Suprapubic skin (tissue), 4 donors: Measurements from ENCODE around the gene KCNT1. TPM values are rescaled to one million over a fixed set of nuclear protein-coding genes. Genes with fewer than 3 reads are reported as not detected.
"Not testable (repeated sequence)": the region's sequence is repeated elsewhere in the genome, so short reads cannot be mapped to it uniquely, and the experiment has no call there.

ENCODE experiments used
- DNase-seq, 2 donors: peaks; one replicate each; pipeline ENCODE4 v3.0.0-alpha.2; 2019; ENCODE audit warnings: low spot score in 2 of 2
- H3K27ac ChIP-seq: fragments of 200-600 bp; sonication (generic); one replicate; pipeline ENCODE4 v1.5.1; 2019
- H3K27me3 ChIP-seq: fragments of 200-600 bp; sonication (generic); one replicate; pipeline ENCODE4 v1.5.1; 2019
- H3K36me3 ChIP-seq: fragments of 200-600 bp; sonication (generic); one replicate; pipeline ENCODE4 v1.5.1; 2019
- H3K4me1 ChIP-seq: fragments of 200-600 bp; sonication (generic); one replicate; pipeline ENCODE4 v1.5.1; 2019
- H3K4me3 ChIP-seq: fragments of 200-600 bp; sonication (generic); one replicate; pipeline ENCODE4 v1.5.1; 2019; ENCODE audit warnings: mild to moderate bottlenecking
- H3K9me3 ChIP-seq: fragments of 200-600 bp; sonication (generic); one replicate; pipeline ENCODE4 v1.5.1; 2019
- EP300 ChIP-seq: sonication (generic); formaldehyde crosslinking; IDR thresholded peaks from one replicate; pipeline ENCODE4 v1.6.1; 2017; ENCODE audit warnings: antibody characterized with exemption
- POLR2A ChIP-seq, 2 donors: fragments of 450-650 bp; IDR thresholded peaks; one replicate each; pipeline ENCODE4 v1.6.1; 2017; ENCODE audit warnings: antibody characterized with exemption in 2 of 2, mild to moderate bottlenecking in 2 of 2, moderate library complexity in 2 of 2
- POLR2AphosphoS5 ChIP-seq, 3 donors: sonication (generic); formaldehyde crosslinking; IDR thresholded peaks; one replicate each; pipeline ENCODE4 v1.6.1; 2017; ENCODE audit warnings: antibody characterized with exemption in 3 of 3
- WGBS: methylation state at CpG from one replicate; pipeline ENCODE4 v1.1.5; 2018; 5-methylcytosine and 5-hydroxymethylcytosine counted together
- total RNA-seq, 4 donors: library from RNA; depleted of rRNA; stranded (reverse); fragments of >200 nt; gene quantifications; one replicate each; pipeline ENCODE4 v1.1.0, GENCODE V29; 2016
- TF ChIP-seq, protein P1 (sequence below), 2 donors: fragments of 200-600 bp in 1 of 2; fragments of 450-650 bp in 1 of 2; sonication (generic) in 1 of 2; IDR thresholded peaks; one replicate each; pipeline ENCODE4 v1.5.1; 2016 to 2019; ENCODE audit warnings: antibody characterized with exemption in 2 of 2, mild to moderate bottlenecking in 1 of 2, moderate library complexity in 1 of 2

The KCNT1 gene
- total RNA-seq, 4 donors from 2014 or later: 0.10 to 0.23 TPM; not detected in 2

DNA sequence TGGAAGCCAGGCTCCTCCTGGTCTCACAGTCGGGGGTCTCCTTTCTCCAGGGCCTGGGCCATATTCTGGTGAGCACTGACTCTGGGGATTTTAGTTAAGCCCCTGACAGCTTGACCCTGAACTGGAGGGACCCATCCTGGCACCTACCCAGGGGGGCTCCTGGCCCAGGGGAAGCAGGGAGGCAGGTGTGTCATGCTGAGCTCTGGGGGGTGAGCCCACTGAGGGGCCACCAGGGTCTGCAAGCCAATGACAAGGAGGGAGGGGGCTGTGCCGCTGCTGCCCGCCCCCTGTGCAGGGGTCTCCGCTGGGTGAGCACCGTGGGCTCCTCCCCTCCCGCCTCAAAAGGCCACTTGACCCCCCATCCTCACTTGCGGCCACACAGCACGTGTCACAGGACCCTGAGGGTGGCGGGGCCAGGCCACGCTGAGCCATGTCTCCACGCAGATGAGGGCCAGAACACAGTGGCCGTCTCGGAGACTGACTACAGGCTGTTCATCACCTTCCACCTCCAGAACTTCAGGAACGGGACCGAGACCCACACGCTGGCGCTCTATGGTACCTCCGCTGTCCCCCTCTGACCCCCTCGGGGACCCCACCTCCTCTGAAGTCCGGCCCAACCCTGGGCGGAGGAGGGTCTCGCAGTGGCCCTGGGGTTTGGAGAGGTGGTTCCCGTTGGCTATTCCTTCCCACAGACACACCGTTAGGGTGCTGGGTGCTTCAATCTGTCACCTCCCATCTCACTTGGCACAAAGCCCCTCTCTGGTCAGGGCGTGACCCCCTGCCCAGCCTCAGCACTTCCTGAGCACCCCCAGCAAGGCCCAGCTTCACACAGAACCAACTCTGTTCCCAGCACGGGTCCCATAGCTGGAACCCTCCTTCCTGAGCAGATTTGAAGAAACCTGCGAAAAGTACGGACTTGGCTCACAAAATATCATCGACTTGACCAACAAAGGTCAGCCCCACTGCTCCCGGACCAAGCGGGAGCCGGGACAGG lies 36.9 kb upstream of the KCNT1 start:
- peak; percentile 52 to 63 for DNase-seq
- Histone ChIP-seq H3K36me3 (no peaks in the 10 kb centered on the region), H3K4me3 (no peak overlapping the region), H3K4me1 (no peaks in the 10 kb centered on the region), H3K27me3 (peaks cover 65% of the 10 kb centered on the region), H3K27ac (no peak overlapping the region), H3K9me3 (peaks cover 5% of the 10 kb centered on the region)
- 78% methylated on average over 18 of the region's 32 CpGs for WGBS
- TF ChIP-seq EP300: no peak
- no peak for TF ChIP-seq POLR2A (IDR thresholded peaks at IDR 0.05)

DNA sequence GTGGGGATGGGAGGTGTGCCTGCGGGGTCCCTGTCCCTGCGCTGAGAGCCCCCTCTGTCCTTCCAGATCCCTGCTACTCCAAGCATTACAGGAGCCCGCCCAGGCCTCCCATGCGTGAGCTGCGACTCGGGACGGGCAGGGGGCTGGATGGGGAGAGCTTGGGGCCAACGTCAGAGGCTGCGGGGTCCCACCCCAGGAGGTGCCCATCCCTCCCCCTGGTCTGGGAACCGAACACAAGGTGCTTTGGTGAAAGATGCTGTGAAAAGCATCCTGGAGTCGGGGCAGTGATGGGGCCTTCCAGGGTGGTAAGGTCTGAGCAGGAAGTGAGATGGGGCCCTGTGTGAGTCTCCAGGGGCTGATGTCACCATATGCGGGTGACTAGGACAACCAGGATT lies 36.2 kb upstream of the KCNT1 start:
- H3K4me3 ChIP-seq: no peak overlapping the region
- peak in 1 of 2 donors; percentile 69 for DNase-seq
- no peak overlapping the region for H3K27ac ChIP-seq
- H3K9me3 ChIP-seq: peaks cover 5% of the 10 kb centered on the region
- TF ChIP-seq EP300 (no peak), POLR2AphosphoS5 (IDR thresholded peaks at IDR 0.05) (no peak)
- no peaks in the 10 kb centered on the region for H3K4me1 ChIP-seq
- H3K27me3 ChIP-seq: peaks cover 69% of the 10 kb centered on the region
- WGBS: 69% methylated on average over 6 of the region's 12 CpGs
- no peaks in the 10 kb centered on the region for H3K36me3 ChIP-seq

DNA sequence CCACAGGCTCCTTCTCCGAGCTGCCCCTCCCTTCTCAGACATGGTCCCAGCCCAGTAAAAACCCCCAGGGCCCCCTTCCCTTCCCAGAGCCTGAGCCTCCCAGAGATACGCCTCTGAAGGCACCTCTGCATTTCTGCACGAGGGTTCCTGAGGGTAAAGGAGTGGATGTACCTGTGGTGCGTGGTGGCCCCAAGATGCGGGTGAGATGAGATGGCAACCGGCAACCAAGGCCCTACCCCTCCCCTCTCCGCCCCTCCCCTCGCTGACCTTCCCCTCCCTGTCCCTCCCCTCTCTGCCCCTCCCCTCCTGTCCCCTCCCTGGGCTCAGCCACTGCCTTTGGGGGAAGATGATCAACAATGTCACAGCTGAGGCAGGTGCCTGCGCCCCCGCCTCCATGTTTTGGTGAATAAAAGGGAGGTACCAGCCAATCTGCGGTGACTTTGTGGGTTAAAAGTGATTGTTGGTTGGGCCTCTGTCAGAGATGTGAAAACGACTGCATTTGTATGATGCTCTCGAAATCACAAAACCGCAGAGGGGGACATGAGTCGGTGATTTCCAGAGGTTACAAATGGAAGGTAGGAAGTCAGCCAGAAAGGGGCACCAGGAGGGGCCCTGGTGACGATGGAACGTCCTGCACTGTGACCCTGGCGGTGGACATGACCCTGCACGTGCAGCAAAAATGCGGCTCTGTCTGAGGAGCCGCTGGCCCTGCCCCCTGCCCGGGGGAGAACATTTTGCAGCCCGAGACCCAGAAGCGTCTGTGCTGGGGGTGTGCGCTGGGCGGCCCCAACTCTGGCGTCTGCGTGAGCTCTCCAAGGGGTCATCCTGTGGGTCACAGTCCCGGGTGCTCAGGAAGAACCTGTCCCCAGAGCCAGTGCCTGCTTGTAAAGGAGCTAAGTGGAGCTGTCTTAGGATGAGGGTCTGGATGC lies 35.2 kb upstream of the KCNT1 start:
- H3K4me1 ChIP-seq: no peaks in the 10 kb centered on the region
- peaks cover 5% of the 10 kb centered on the region for H3K9me3 ChIP-seq
- peaks cover 79% of the 10 kb centered on the region for H3K27me3 ChIP-seq
- peak; percentile 37 to 59 for DNase-seq
- H3K36me3 ChIP-seq: no peaks in the 10 kb centered on the region
- no peak overlapping the region for H3K27ac ChIP-seq
- TF ChIP-seq POLR2A (IDR thresholded peaks at IDR 0.05) (no peak), POLR2AphosphoS5 (IDR thresholded peaks at IDR 0.05) (no peak), EP300 (no peak)
- TF ChIP-seq, protein P1, sequence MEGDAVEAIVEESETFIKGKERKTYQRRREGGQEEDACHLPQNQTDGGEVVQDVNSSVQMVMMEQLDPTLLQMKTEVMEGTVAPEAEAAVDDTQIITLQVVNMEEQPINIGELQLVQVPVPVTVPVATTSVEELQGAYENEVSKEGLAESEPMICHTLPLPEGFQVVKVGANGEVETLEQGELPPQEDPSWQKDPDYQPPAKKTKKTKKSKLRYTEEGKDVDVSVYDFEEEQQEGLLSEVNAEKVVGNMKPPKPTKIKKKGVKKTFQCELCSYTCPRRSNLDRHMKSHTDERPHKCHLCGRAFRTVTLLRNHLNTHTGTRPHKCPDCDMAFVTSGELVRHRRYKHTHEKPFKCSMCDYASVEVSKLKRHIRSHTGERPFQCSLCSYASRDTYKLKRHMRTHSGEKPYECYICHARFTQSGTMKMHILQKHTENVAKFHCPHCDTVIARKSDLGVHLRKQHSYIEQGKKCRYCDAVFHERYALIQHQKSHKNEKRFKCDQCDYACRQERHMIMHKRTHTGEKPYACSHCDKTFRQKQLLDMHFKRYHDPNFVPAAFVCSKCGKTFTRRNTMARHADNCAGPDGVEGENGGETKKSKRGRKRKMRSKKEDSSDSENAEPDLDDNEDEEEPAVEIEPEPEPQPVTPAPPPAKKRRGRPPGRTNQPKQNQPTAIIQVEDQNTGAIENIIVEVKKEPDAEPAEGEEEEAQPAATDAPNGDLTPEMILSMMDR (IDR thresholded peaks at IDR 0.05): no peak
- H3K4me3 ChIP-seq: no peak overlapping the region
- WGBS: 47% methylated on average over 19 of the region's 29 CpGs

DNA sequence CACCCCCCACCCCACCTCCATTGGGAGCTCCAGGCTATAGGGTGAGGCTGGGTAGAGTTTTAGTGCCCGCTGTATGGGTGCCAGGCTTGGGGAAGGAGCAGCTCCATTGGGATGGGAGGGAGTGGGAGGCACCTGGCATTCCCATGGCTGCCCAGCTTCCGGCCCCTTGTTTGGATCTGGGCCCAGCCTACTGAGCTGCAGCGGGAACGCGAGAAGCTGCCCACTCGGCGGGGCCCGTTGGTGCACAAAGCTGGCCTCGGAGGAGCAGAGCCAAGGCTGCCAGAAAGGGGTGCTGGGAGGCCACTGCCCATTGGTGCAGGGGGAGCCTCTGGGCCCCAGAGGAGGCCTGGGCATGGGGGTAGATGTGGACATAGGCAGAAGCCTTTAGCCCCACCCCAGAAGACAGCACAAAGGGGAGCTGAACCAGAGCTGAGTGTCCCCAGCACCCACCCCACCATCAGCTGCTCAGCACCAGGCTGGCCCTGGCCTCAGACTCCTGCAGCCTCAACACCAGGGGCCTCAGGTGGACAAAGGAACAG lies 34.5 kb upstream of the KCNT1 start:
- TF ChIP-seq EP300: no peak
- no peak for TF ChIP-seq POLR2A (IDR thresholded peaks at IDR 0.05)
- TF ChIP-seq, protein P1 (IDR thresholded peaks at IDR 0.05): no peak
- TF ChIP-seq POLR2AphosphoS5 (IDR thresholded peaks at IDR 0.05): no peak
- no peak overlapping the region for H3K4me3 ChIP-seq
- 80% methylated on average over 1 of the region's 9 CpGs for WGBS
- H3K27me3 ChIP-seq: peaks cover 83% of the 10 kb centered on the region
- peaks cover 5% of the 10 kb centered on the region for H3K9me3 ChIP-seq
- no peaks in the 10 kb centered on the region for H3K4me1 ChIP-seq
- H3K36me3 ChIP-seq: no peaks in the 10 kb centered on the region
- no peak overlapping the region for H3K27ac ChIP-seq
- peak in 1 of 2 donors; percentile 72 for DNase-seq

DNA sequence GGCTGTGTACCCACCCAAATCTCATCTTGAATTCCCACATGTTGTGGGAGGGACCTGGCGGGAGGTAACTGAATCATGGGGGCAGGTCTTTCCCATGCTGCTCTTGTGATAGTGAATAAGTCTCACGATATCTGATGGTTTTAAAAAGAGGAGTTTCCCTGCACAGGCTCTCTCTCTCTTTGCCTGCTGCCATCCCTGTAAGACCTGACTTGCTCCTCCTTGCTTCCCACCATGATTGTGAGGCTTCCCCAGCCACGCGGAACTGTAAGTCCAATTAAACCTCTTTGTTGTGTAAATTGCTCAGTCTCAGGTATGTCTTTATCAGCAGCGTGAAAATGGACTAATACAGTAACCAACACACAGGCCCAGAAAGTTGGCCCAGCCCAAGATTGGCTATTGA lies 33.0 kb upstream of the KCNT1 start:
- 85% methylated on average over 5 of the region's 5 CpGs for WGBS
- H3K27me3 ChIP-seq: peaks cover 80% of the 10 kb centered on the region
- not testable (repeated sequence) for H3K4me3 ChIP-seq, H3K36me3 ChIP-seq, H3K27ac ChIP-seq, H3K9me3 ChIP-seq, H3K4me1 ChIP-seq
- peak in 1 of 2 donors; percentile 27 for DNase-seq

DNA sequence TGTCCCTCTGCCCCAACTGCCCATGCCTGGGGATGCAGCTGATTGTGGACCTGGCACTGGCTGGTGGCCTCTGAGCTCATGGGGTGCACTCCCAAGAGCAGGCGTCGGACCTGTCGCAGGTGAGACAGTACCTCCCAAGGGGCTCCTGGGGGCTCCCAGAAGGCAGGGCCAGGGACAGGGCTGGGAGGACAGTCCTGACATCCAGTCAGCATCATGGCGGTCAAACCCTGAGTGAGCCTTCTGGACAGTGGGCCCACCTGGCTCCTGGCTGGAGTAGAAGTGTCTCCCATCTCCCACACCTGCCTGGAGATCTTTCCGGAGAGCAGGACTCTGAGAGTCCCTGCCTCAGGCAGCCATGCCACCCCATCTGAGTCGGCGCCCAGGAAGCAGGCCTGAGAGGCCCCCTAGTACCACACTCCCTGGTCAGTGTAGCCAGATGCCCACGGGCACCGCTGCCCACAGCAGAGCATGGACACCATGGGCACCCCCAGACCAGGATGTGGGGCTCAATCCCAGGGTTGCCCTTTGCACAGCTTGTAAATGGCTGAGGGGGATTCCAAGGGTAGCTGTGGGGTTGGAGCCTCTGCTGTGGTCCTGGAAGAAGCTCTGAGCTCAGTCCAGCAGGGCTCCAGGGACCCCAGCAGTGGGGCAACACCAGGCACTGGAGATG lies 32.2 kb upstream of the KCNT1 start:
- Histone ChIP-seq H3K27ac (no peak overlapping the region), H3K27me3 (peaks cover 74% of the 10 kb centered on the region), H3K4me3 (no peak overlapping the region), H3K9me3 (peaks cover 5% of the 10 kb centered on the region), H3K4me1 (no peaks in the 10 kb centered on the region), H3K36me3 (no peaks in the 10 kb centered on the region)
- WGBS: 100% methylated on average over 4 of the region's 9 CpGs
- DNase-seq: peak in 1 of 2 donors; percentile 49
- no peak for TF ChIP-seq POLR2A (IDR thresholded peaks at IDR 0.05)
- no peak for TF ChIP-seq POLR2AphosphoS5 (IDR thresholded peaks at IDR 0.05)
- TF ChIP-seq, protein P1 (IDR thresholded peaks at IDR 0.05): no peak
- no peak for TF ChIP-seq EP300
